Ovary (tissue), 3 donors: ENCODE measurements around the gene MOGAT2.

ENCODE experiments used
- CTCF ChIP-seq, 3 donors: fragments of 450-650 bp in 2 of 3; fragments of 200-600 bp in 1 of 3; IDR thresholded peaks; one replicate each; pipeline versions ENCODE4 v1.5.1 to v1.8.0; 2016 to 2022; ENCODE audit warnings: antibody characterized with exemption in 3 of 3, mild to moderate bottlenecking in 1 of 3
- POLR2A ChIP-seq: fragments of 450-650 bp; IDR thresholded peaks from one replicate; pipeline ENCODE4 v1.6.1; 2017; ENCODE audit warnings: antibody characterized with exemption, mild to moderate bottlenecking, moderate library complexity
- donor health status: DM: no; HTN: no; CAD: no.

- no peak for TF ChIP-seq POLR2A
- no peak for TF ChIP-seq CTCF (IDR thresholded peaks at IDR 0.05)
These were observed 52.5 kb downstream of the MOGAT2 start for GRCh38 chr11:75770102-75770501.
